Erythroblast (primary cell): ENCODE results near the gene TMEM269.

Experiments used
- GATA1 ChIP-seq: IDR thresholded peaks from 2 replicates; pipeline ENCODE4 v1.6.1; 2011; ENCODE audit warnings: low read depth, mild to moderate bottlenecking, control low read depth, low read length, moderate library complexity
- POLR2A ChIP-seq: IDR thresholded peaks from 2 replicates; pipeline ENCODE4 v1.6.1; 2011; ENCODE audit warnings: mild to moderate bottlenecking, low read length

DNA sequence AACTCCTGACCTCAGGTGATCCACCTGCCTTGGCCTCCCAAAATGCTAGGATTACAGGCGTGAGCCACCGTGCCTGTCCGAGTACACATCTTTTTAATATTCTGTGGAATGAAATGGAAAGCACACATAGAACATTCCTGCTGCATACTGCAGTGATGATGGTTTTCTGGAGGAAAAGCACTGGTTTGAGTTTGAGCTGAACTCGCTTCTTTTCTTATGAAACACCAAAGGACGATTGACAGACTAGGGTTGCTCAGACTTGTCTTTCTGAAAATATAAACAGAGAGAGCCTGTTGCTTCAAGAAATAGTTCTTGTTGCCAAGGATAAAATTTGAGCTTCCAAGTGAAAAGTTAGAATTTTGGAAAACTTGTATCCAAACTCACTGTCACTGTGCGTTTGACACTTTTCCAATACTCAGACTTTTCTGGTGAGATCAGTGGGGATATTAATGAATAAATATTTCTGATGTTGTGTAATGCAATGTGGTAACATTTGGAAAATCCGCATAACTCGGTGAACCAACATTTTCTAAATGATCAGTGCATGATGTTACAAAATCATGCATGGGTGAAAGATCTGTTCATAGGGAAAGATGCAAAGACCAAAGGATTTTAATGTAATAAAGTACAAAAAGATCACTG is 17.2 kb downstream of the TMEM269 start:
- TF ChIP-seq POLR2A (no peak), GATA1 (no peak)
